COR-L47 (cell line): Measurements from ENCODE around the gene MYBPHL.

Experiments used
- DNase-seq: peaks from one replicate; lab custom pipeline; 2025; lab: John Stamatoyannopoulos, UW

The MYBPHL gene

DNA sequence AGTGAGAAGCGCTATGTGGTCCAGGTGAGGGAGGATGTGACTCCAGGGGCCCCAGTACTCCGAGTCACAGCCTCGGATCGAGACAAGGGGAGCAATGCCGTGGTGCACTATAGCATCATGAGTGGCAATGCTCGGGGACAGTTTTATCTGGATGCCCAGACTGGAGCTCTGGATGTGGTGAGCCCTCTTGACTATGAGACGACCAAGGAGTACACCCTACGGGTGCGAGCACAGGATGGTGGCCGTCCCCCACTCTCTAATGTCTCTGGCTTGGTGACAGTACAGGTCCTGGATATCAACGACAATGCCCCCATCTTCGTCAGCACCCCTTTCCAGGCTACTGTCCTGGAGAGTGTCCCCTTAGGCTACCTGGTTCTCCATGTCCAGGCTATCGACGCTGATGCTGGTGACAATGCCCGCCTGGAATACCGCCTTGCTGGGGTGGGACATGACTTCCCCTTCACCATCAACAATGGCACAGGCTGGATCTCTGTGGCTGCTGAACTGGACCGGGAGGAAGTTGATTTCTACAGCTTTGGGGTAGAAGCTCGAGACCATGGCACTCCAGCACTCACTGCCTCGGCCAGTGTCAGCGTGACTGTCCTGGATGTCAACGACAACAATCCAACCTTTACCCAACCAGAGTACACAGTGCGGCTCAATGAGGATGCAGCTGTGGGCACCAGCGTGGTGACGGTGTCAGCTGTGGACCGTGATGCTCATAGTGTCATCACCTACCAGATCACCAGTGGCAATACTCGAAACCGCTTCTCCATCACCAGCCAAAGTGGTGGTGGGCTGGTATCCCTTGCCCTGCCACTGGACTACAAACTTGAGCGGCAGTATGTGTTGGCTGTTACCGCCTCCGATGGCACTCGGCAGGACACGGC is 55.3 kb downstream of the MYBPHL start:
- DNase-seq, result no peak

- DNase-seq, result no peak
Measured at GRCh38 chr1:109250454-109251276, 56.1 kb downstream of the MYBPHL start.

DNA sequence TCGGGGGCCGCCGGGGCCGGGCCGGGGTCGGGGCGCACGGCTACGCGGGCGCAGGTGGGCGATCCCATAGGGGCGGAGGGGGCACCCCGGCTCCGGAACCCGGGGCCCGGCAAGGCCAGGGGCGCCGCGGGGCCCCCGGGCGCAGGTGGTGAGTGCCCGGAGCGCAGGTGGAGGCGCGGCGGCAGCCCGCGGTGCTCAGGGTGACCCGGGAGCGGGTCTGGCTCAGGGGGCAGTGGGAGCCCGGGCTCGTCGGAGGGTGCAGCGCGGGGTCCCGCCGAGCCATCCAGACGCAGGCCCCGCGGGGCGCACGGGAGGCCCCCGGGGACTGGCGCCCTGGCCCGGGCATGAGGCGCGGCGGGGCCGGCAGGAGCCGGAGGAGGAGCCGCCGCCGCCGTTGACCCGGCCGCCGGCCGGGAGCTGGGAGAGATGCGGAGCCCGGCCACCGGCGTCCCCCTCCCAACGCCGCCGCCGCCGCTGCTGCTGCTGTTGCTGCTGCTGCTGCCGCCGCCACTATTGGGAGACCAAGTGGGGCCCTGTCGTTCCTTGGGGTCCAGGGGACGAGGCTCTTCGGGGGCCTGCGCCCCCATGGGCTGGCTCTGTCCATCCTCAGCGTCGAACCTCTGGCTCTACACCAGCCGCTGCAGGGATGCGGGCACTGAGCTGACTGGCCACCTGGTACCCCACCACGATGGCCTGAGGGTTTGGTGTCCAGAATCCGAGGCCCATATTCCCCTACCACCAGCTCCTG is 57.0 kb downstream of the MYBPHL start:
- peak; percentile 11 for DNase-seq

DNA sequence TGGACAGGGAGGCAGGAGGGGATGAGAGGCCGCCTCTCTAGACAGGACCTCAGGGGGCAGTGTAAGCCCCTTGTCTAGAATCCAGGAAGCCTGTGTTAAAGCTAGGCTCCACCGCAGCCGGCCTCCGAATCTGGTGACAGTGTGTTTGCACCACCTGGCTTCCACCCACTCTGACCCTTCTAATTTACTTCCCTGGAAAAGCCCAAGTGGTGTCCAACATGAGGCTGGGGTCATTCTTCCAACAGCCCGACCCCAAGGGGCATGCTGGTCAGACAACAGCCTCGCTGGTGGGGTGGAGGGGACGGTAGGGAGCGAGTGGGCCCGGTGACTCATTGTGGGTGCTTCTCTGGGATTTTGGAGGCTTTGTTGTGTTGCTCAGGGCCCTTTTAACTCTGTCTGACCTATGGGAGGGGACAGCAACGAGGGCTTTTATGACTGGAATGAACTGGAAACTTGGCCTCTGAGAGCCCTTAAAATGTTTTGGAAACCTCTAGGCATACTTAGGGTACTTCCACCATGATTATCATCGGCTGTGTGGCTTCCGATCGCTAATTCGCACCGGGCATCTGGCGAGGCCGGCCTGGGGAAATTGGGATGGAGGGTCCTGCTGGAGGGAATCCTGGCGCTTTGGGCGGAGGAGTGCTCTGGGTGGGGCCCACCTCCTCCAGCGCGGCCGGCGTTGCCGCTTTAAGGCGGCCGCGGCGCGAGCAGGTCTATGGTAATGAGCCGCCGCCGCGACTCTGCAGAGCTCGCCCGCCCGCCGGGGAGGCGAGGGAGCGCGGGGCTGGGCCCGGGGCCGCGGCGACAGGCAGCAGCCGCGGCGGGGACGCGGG is 57.8 kb downstream of the MYBPHL start, which contains the start of gene CELSR2:
CELSR2 (plus strand) TSS at position 743 of the 833 bp plus-strand sequence. CDS start 541 bp downstream, outside the sequence.
- DNase-seq, result peak; percentile 74

DNA sequence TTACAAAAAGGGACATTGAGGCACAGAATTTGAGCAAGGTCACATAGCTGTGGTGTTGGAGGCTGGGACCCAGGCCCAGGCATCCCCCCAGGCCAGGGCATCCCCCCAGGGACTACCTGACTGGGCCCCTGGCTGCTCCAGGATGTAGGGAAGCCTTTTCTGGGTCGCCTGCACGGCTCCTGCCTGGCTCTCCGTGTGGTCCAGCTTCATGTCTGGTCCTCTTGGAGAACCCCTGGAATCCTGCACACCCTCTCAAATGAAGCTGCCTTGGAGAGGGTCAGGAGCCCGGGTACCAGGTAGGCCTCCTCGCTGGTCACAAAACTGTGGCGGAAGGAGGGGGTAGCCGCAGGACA is 58.4 kb downstream of the MYBPHL start:
- DNase-seq, result no peak

DNA sequence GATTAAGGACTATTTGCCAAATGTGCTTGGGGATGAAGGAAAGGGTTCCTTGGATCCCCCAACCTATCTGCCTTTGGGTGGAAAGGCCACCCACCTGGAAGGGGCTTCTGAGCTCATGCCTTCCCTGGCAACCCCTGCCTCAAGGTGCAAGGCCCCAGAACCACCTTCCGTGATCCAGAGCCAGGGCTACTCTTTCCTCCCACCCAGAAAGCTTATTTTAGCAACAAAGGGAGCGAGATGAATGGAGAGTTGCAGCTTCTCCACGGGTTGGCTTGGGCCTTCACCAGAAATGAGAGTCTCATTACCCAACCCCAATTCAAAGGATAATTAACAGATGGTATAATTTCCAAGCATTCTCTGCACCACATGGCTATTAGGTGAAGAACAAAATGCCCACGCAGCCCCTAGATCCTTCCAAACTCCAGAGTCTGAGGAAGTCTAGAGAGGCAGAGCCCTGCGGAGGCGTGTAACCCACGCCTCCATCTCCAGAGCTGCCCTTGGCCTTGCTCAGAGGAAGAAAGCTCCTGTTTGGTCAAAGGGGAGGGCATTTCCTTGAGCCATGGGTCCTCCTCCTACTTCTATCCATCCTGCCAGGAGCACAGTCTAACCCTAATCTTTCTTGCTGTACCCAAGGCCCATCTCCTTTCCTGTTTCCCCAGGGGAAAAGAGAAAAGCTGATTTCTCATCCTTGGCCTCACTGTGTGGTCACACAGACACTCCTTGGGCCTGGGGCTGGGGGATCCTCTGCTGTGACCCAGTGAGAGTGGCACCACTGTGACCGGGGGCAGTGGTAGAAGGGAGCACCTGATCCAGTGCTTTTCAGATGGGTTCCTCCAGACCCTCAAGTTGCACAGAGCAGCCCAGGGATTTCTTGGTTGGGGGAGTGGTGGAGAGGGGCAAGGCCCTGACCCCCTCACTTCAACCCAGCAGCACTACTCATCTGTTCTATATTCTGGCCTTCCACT is 59.1 kb downstream of the MYBPHL start:
- DNase-seq, result no peak

GRCh38 chr1:109246141-109246551 is 60.7 kb downstream of the MYBPHL start:
- DNase-seq, result no peak

DNA sequence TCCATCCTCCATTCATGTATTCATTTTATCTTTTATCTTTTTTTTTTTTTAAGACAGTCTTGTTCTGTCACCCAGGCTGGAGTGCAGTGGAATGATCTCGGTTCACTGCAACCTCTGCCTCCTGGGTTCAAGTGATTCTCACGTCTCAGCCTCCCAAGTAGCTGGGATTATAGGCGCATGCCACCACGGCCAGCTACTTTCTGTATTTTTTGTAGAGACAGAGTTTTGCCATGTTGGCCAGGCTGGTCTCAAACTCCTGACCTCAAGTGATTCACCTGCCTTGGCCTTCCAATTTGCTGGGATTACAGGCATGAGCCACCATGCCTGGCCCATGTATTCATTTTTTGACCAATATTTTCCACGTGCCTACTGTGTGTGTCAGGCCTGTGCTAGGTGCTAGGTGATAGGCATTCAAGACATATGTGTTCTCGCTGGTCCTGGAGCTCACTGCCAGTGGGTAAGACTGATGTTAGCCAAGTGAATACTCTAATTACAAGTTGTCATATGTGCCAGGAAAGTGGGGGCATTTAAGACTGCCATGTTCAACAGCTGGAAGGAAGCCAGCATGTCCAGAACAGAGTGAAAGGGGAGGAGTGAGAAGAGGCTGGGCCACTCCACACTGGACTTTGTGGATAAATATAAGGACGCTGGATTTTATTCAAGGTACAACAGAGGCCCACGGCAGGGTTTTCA is 62.8 kb downstream of the MYBPHL start:
- DNase-seq, result peak; percentile 26

GRCh38 chr1:109243221-109243620 is 63.6 kb downstream of the MYBPHL start:
- no peak for DNase-seq

GRCh38 chr1:109242387-109242786 is 64.4 kb downstream of the MYBPHL start:
- no peak for DNase-seq
